Muscle layer of duodenum (tissue), 2 donors: ENCODE results near the gene ZNF134.

ENCODE experiments used
- H3K27ac ChIP-seq: one replicate; pipeline ENCODE4 v1.7.0; 2013; ENCODE audit warnings: mild to moderate bottlenecking, low read length
- H3K27me3 ChIP-seq: one replicate; pipeline ENCODE4 v1.7.0; 2013; ENCODE audit warnings: low read depth, mild to moderate bottlenecking, control low read depth, low read length
- H3K36me3 ChIP-seq, 2 donors: one replicate each; pipeline ENCODE4 v1.7.0; 2013; ENCODE audit warnings: low read length in 2 of 2, control low read depth in 1 of 2, mild to moderate bottlenecking in 1 of 2; ENCODE audit not compliant: insufficient read depth in 2 of 2, control insufficient read depth in 1 of 2
- H3K4me1 ChIP-seq, 2 donors: one replicate each; pipeline ENCODE4 v1.7.0; 2013; ENCODE audit warnings: low read length in 2 of 2, mild to moderate bottlenecking in 2 of 2, control low read depth in 1 of 2, moderate library complexity in 1 of 2; ENCODE audit not compliant: insufficient read depth in 2 of 2, control insufficient read depth in 1 of 2
- H3K4me3 ChIP-seq, 2 donors: one replicate each; pipeline ENCODE4 v1.7.0; 2013; ENCODE audit warnings: low read length in 2 of 2, low read depth in 1 of 2, mild to moderate bottlenecking in 1 of 2
- H3K9me3 ChIP-seq, 2 donors: one replicate each; pipeline ENCODE4 v1.7.0; 2013; ENCODE audit warnings: low read length in 2 of 2, control low read depth in 1 of 2, mild to moderate bottlenecking in 1 of 2; ENCODE audit not compliant: control insufficient read depth in 1 of 2
- donor health status: healthy.

Gene ZNF134

GRCh38 chr19:57613941-57614743, at the start of gene ZNF134:
TSS of gene ZNF134 (plus strand) at chr19:57614242. CDS start at chr19:57619469, 5,227 bp downstream.
- H3K36me3 ChIP-seq = peaks cover 34 to 41% of the 10 kb centered on the region in 2 donors
- H3K4me1 ChIP-seq = peaks cover 0 to 8% of the 10 kb centered on the region in 2 donors
- peaks cover 41 to 50% of the 10 kb centered on the region in 2 donors for H3K9me3 ChIP-seq
- no peaks in the 10 kb centered on the region for H3K27me3 ChIP-seq
- H3K27ac ChIP-seq = no peak within 1 kb of the TSS
- H3K4me3 ChIP-seq = peak within 1 kb of the TSS; percentile 90 to 99

GRCh38 chr19:57566396-57567265, 47.4 kb upstream of the ZNF134 start:
- Histone ChIP-seq H3K9me3 (peaks cover 53 to 84% of the 10 kb centered on the region in 2 donors), H3K36me3 (peaks cover 0 to 15% of the 10 kb centered on the region in 2 donors), H3K4me3 (peak overlapping the region; percentile 30 to 46), H3K27ac (no peak overlapping the region), H3K4me1 (no peaks in the 10 kb centered on the region), H3K27me3 (no peaks in the 10 kb centered on the region)

GRCh38 chr19:57570707-57571106, 43.3 kb upstream of the ZNF134 start:
- peaks cover 37 to 56% of the 10 kb centered on the region in 2 donors for H3K36me3 ChIP-seq

GRCh38 chr19:57572415-57572947, 41.6 kb upstream of the ZNF134 start:
- H3K27ac ChIP-seq = no peak overlapping the region
- peaks cover 83 to 97% of the 10 kb centered on the region in 2 donors for H3K9me3 ChIP-seq
- no peaks in the 10 kb centered on the region for H3K27me3 ChIP-seq
- H3K4me1 ChIP-seq = peaks cover 0 to 2% of the 10 kb centered on the region in 2 donors
- peak overlapping the region; percentile 12 to 99 for H3K4me3 ChIP-seq
- H3K36me3 ChIP-seq = peaks cover 46 to 72% of the 10 kb centered on the region in 2 donors

More at GRCh38 chr19:57570707-57571106, 43.3 kb upstream of the ZNF134 start:
- Histone ChIP-seq H3K9me3 (peaks cover 81 to 98% of the 10 kb centered on the region in 2 donors), H3K4me3 (peak overlapping the region in 1 of 2 donors; percentile 99), H3K27ac (no peak overlapping the region), H3K4me1 (no peaks in the 10 kb centered on the region), H3K27me3 (no peaks in the 10 kb centered on the region)

- H3K36me3 ChIP-seq = peaks cover 46 to 60% of the 10 kb centered on the region in 2 donors
- no peaks in the 10 kb centered on the region for H3K27me3 ChIP-seq
Measured at GRCh38 chr19:57576661-57577060, 37.4 kb upstream of the ZNF134 start.

GRCh38 chr19:57578487-57579205, 35.4 kb upstream of the ZNF134 start, which contains the start of gene ZNF416:
TSS of gene ZNF416 (minus strand) at chr19:57578911. CDS start at chr19:57578704, 207 bp downstream.
- peaks cover 29 to 40% of the 10 kb centered on the region in 2 donors for H3K36me3 ChIP-seq
- no peak within 1 kb of the TSS for H3K27ac ChIP-seq
- peaks cover 6 to 20% of the 10 kb centered on the region in 2 donors for H3K4me1 ChIP-seq
- H3K9me3 ChIP-seq = peaks cover 37 to 47% of the 10 kb centered on the region in 2 donors
- H3K4me3 ChIP-seq = peak within 1 kb of the TSS; percentile 78 to 99
- H3K27me3 ChIP-seq = no peaks in the 10 kb centered on the region

More at GRCh38 chr19:57576661-57577060, 37.4 kb upstream of the ZNF134 start:
- peaks cover 57 to 62% of the 10 kb centered on the region in 2 donors for H3K9me3 ChIP-seq
- H3K27ac ChIP-seq = no peak overlapping the region
- peaks cover 6 to 13% of the 10 kb centered on the region in 2 donors for H3K4me1 ChIP-seq
- peak overlapping the region in 1 of 2 donors; percentile 99 for H3K4me3 ChIP-seq

GRCh38 chr19:57583104-57583520, 30.9 kb upstream of the ZNF134 start:
- Histone ChIP-seq H3K9me3 (peaks cover 5 to 32% of the 10 kb centered on the region in 2 donors), H3K36me3 (peaks cover 0 to 20% of the 10 kb centered on the region in 2 donors), H3K4me3 (peak overlapping the region; percentile 55 to 89), H3K27me3 (no peaks in the 10 kb centered on the region), H3K4me1 (peaks cover under 1 to 24% of the 10 kb centered on the region in 2 donors), H3K27ac (no peak overlapping the region)

- H3K27ac ChIP-seq = no peak within 1 kb of the TSS
- peak within 1 kb of the TSS; percentile 55 to 89 for H3K4me3 ChIP-seq
- peaks cover 2 to 24% of the 10 kb centered on the region in 2 donors for H3K36me3 ChIP-seq
- peaks cover 0 to 23% of the 10 kb centered on the region in 2 donors for H3K4me1 ChIP-seq
- peaks cover 12 to 39% of the 10 kb centered on the region in 2 donors for H3K9me3 ChIP-seq
- H3K27me3 ChIP-seq = no peaks in the 10 kb centered on the region
Measured at GRCh38 chr19:57583521-57584416, 30.3 kb upstream of the ZNF134 start, which contains the start of gene ZIK1. TSS of gene ZIK1 (plus strand) at chr19:57584145. CDS start at chr19:57584357, 212 bp downstream.

- Histone ChIP-seq H3K36me3 (peaks cover 22 to 62% of the 10 kb centered on the region in 2 donors), H3K27me3 (no peaks in the 10 kb centered on the region), H3K9me3 (peaks cover 46 to 76% of the 10 kb centered on the region in 2 donors), H3K4me1 (peaks cover 0 to 19% of the 10 kb centered on the region in 2 donors), H3K4me3 (peak overlapping the region in 1 of 2 donors; percentile 56), H3K27ac (no peak overlapping the region)
Measured at GRCh38 chr19:57587529-57587928, 26.5 kb upstream of the ZNF134 start.
